Neutrophil (primary cell): Measurements from ENCODE around the gene TMEM222.

Experiments used
- H3K27ac ChIP-seq: fragments of 200-600 bp; sonication (generic); 2 replicates; pipeline ENCODE4 v1.5.1; 2016; ENCODE audit warnings: mild to moderate bottlenecking, moderate library complexity
- H3K27me3 ChIP-seq: fragments of 200-600 bp; sonication (generic); 2 replicates; pipeline ENCODE4 v1.6.0; 2016; ENCODE audit warnings: mild to moderate bottlenecking
- H3K36me3 ChIP-seq: fragments of 200-600 bp; sonication (generic); 2 replicates; pipeline ENCODE4 v1.5.1; 2017
- H3K4me1 ChIP-seq, 2 experiments: fragments of 200-600 bp in 1 of 2; sonication (generic) in 1 of 2; 1 replicate in 1 of 2; 2 replicates in 1 of 2; pipeline versions ENCODE4 v1.5.1 to v1.6.1; 2013 to 2016; ENCODE audit warnings: low read depth in 1 of 2, low read length in 1 of 2, mild to moderate bottlenecking in 1 of 2, moderate library complexity in 1 of 2; ENCODE audit not compliant: control insufficient read depth in 1 of 2, insufficient read depth in 1 of 2
- H3K4me3 ChIP-seq, 2 experiments: fragments of 200-600 bp in 1 of 2; sonication (generic) in 1 of 2; 1 replicate in 1 of 2; 2 replicates in 1 of 2; pipeline ENCODE4 v1.5.1; 2013 to 2016; ENCODE audit warnings: low read depth in 1 of 2, low read length in 1 of 2, mild to moderate bottlenecking in 1 of 2, moderate library complexity in 1 of 2
- H3K9me3 ChIP-seq: fragments of 200-600 bp; sonication (generic); 2 replicates; pipeline ENCODE4 v1.5.1; 2016
- TF ChIP-seq, protein P1 (sequence below): fragments of 200-600 bp; sonication (generic); IDR thresholded peaks from 2 replicates; pipeline ENCODE4 v1.5.1; 2016; ENCODE audit warnings: antibody characterized with exemption

Gene TMEM222

GRCh38 chr1:27342778-27343638, 21.0 kb downstream of the TMEM222 start:
- Histone ChIP-seq H3K27ac (peak overlapping the region; percentile 99), H3K4me1 (peaks cover 61 to 62% of the 10 kb centered on the region in 2 experiments), H3K36me3 (peaks cover 21% of the 10 kb centered on the region), H3K4me3 (peak overlapping the region; percentile 81 to 88), H3K9me3 (no peaks in the 10 kb centered on the region), H3K27me3 (no peaks in the 10 kb centered on the region)
- TF ChIP-seq, protein P1, sequence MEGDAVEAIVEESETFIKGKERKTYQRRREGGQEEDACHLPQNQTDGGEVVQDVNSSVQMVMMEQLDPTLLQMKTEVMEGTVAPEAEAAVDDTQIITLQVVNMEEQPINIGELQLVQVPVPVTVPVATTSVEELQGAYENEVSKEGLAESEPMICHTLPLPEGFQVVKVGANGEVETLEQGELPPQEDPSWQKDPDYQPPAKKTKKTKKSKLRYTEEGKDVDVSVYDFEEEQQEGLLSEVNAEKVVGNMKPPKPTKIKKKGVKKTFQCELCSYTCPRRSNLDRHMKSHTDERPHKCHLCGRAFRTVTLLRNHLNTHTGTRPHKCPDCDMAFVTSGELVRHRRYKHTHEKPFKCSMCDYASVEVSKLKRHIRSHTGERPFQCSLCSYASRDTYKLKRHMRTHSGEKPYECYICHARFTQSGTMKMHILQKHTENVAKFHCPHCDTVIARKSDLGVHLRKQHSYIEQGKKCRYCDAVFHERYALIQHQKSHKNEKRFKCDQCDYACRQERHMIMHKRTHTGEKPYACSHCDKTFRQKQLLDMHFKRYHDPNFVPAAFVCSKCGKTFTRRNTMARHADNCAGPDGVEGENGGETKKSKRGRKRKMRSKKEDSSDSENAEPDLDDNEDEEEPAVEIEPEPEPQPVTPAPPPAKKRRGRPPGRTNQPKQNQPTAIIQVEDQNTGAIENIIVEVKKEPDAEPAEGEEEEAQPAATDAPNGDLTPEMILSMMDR = no peak

DNA sequence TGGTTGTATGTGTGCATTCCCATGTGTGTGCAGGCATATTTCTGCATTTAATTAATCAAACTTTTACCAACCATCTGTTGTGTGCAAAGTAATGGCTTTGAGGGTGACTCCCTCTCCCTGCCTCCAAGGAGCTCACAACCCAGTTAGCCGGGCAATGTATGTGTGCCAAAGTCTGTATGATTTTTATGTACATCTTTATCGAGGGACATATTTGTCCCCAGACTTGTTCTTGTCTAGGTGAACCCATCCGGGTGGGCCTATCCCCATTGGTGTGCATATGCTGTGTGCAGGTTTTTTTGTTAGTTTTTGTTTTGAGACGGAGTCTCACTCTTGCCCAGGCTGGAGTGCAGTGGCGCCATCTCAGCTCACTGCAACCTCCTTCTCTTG, 21.7 kb downstream of the TMEM222 start:
- H3K4me1 ChIP-seq = peaks cover 61% of the 10 kb centered on the region in 2 experiments
- H3K36me3 ChIP-seq = peaks cover 24% of the 10 kb centered on the region
- H3K27ac ChIP-seq = peak overlapping the region; percentile 99
- H3K4me3 ChIP-seq = peak overlapping the region; percentile 81 to 88
- H3K27me3 ChIP-seq = no peaks in the 10 kb centered on the region
- TF ChIP-seq, protein P1 = no peak
- no peaks in the 10 kb centered on the region for H3K9me3 ChIP-seq

- Histone ChIP-seq H3K4me1 (peaks cover 48 to 58% of the 10 kb centered on the region in 2 experiments), H3K9me3 (no peaks in the 10 kb centered on the region), H3K36me3 (peaks cover 40% of the 10 kb centered on the region), H3K27ac (peak overlapping the region; percentile 55), H3K4me3 (no peak overlapping the region), H3K27me3 (no peaks in the 10 kb centered on the region)
- TF ChIP-seq, protein P1 = no peak
These were observed 23.3 kb downstream of the TMEM222 start for GRCh38 chr1:27345272-27345671.

- peaks cover 50% of the 10 kb centered on the region for H3K36me3 ChIP-seq
- H3K9me3 ChIP-seq = no peaks in the 10 kb centered on the region
- TF ChIP-seq, protein P1 = no peak
- H3K27me3 ChIP-seq = no peaks in the 10 kb centered on the region
- peak overlapping the region; percentile 23 for H3K27ac ChIP-seq
- peaks cover 40 to 49% of the 10 kb centered on the region in 2 experiments for H3K4me1 ChIP-seq
- H3K4me3 ChIP-seq = no peak overlapping the region
These were observed 24.4 kb downstream of the TMEM222 start for GRCh38 chr1:27346357-27346756.

DNA sequence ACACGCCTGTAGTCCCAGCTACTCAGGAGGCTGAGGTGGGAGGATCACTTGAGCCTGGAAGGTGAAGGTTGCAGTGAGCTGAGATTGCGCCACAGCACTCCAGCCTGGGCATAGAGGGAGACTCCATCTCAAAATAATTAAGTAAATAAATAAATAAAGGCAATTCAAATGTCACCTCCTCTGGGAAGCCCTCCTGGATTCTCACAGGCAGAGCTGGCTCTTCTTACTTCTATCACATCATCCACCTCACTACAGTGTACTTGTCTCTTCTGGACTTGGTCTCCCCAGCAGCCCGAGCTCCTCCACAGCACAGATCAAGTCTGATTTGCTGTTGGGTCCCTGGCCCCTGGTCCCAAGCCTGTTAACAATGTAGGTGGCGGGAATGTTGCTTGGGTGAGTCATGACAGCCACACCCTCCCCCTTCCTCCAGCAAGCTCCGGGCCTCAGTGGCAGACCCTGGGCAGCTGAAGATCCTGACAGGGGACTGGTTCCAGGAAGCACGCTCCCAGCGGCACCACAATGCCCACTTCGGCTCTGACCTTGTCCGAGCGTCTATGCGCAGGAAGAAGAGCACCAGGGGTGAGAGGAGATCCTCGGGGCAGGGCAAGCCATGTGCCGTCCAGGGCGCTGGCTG, 25.1 kb downstream of the TMEM222 start:
- peak overlapping the region; percentile 18 for H3K27ac ChIP-seq
- peaks cover 34 to 44% of the 10 kb centered on the region in 2 experiments for H3K4me1 ChIP-seq
- TF ChIP-seq, protein P1 = no peak
- no peaks in the 10 kb centered on the region for H3K27me3 ChIP-seq
- peaks cover 57% of the 10 kb centered on the region for H3K36me3 ChIP-seq
- H3K9me3 ChIP-seq = no peaks in the 10 kb centered on the region
- no peak overlapping the region for H3K4me3 ChIP-seq
